Prostate gland (tissue), 2 donors: ENCODE results near the gene NBAS. TPM values are rescaled to one million over a fixed set of nuclear protein-coding genes. Genes with fewer than 3 reads are reported as not detected.

Experiments used
- DNase-seq: peaks from one replicate; pipeline ENCODE4 v3.0.0-alpha.2; 2019; ENCODE audit warnings: low spot score
- H3K27ac ChIP-seq, 2 donors: fragments of 200-600 bp; sonication (generic); 2 replicates each; pipeline ENCODE4 v1.5.1; 2017 to 2019
- H3K27me3 ChIP-seq: fragments of 200-600 bp; sonication (generic); replicated peaks from 2 replicates; pipeline ENCODE4 v1.5.1; 2019; ENCODE audit not compliant: insufficient read depth
- H3K36me3 ChIP-seq, 2 donors: fragments of 200-600 bp; sonication (generic); 1 replicate in 1 of 2; 2 replicates in 1 of 2; pipeline versions ENCODE4 v1.5.1 to v1.8.1; 2017 to 2019
- H3K4me1 ChIP-seq: fragments of 200-600 bp; sonication (generic); replicated peaks from 2 replicates; pipeline ENCODE4 v1.5.1; 2019
- H3K4me3 ChIP-seq, 2 donors: fragments of 200-600 bp; sonication (generic); 2 replicates each; pipeline ENCODE4 v1.5.1; 2017 to 2019
- H3K9me3 ChIP-seq: fragments of 200-600 bp; sonication (generic); 2 replicates; pipeline ENCODE4 v1.5.1; 2017
- CTCF ChIP-seq, 4 experiments: fragments of 200-600 bp in 2 of 4; fragments of 450-650 bp in 2 of 4; sonication (generic) in 2 of 4; IDR thresholded peaks; 1 replicate in 3 of 4; 2 replicates in 1 of 4; pipeline ENCODE4 v1.5.1; 2016 to 2019; ENCODE audit warnings: antibody characterized with exemption in 4 of 4, mild to moderate bottlenecking in 2 of 4, moderate library complexity in 2 of 4
- POLR2A ChIP-seq: fragments of 450-650 bp; IDR thresholded peaks from one replicate; pipeline ENCODE4 v1.6.1; 2016; ENCODE audit warnings: antibody characterized with exemption, mild to moderate bottlenecking
- POLR2AphosphoS5 ChIP-seq: sonication (generic); formaldehyde crosslinking; IDR thresholded peaks from one replicate; pipeline ENCODE4 v1.6.1; 2017; ENCODE audit warnings: antibody characterized with exemption
- WGBS: methylation state at CpG from one replicate; pipeline ENCODE4 v1.1.5; 2018; 5-methylcytosine and 5-hydroxymethylcytosine counted together
- intact Hi-C: fragments of 100-400 bp; cut with DNase I; formaldehyde crosslinking; loops from one replicate; pipeline ENCODE4 v1.14.2; 2022
- total RNA-seq, 2 donors: library from RNA; depleted of rRNA; stranded (reverse); fragments of >200 nt; gene quantifications; one replicate each; pipeline ENCODE4 v1.1.0, GENCODE V29; 2016

The NBAS gene
- total RNA-seq, 2 donors from 2014 or later = 34.8 to 55.0 TPM

DNA sequence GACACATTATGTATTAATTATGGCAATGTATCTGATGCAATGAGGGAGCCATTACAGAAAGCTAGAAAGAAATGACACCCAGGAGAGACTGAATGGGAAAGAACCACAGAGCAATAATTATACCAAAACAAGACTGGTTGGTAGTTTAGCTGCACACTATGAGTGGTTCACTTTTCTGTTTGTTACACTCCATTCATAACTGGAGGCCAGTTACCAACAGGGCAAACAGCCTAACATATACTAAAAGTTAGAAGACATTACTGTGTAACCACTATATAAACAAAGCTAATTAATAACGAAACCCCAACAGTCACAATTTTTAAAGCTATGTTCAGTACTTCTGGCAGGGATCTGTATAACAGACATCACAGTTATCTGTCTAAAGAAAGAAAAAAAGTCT is 49.4 kb downstream of the NBAS start:
- DNase-seq = no peak
- intact Hi-C loops = no loop called here
- WGBS = 67% methylated on average over 1 of the region's 1 CpG
- no peaks in the 10 kb centered on the region for H3K4me1 ChIP-seq
- no peaks in the 10 kb centered on the region for H3K9me3 ChIP-seq
- H3K4me3 ChIP-seq = no peak overlapping the region
- H3K36me3 ChIP-seq = no peaks in the 10 kb centered on the region
- no peak overlapping the region for H3K27ac ChIP-seq
- TF ChIP-seq CTCF (IDR thresholded peaks at IDR 0.05) = no peak
- TF ChIP-seq POLR2A = no peak
- no peak for TF ChIP-seq POLR2AphosphoS5
- H3K27me3 ChIP-seq = no peaks in the 10 kb centered on the region

DNA sequence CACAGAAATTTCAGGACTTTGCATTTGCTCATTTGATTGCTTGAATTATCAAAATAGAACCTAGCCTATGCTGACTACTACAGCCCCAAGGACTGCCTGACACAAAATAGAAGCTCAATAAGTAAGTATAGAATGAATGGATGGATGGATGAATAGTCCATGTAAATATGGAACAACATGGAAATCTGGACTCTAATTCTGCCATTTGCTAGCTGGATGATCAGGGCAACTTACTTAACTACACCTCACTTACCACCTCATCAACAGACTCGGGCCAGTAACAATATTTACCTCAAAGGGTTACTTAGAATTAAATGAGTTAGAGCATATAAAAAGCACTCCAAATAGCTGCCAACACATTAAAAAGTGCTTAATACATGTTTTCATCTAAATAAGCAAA is 50.6 kb downstream of the NBAS start:
- intact Hi-C loops = no loop called here

GRCh38 chr2:15510131-15510530 is 51.0 kb downstream of the NBAS start:
- intact Hi-C loops = no loop called here
- TF ChIP-seq POLR2AphosphoS5 (no peak), POLR2A (no peak), CTCF (IDR thresholded peaks at IDR 0.05) (no peak)
- WGBS = 92% methylated on average over 3 of the region's 3 CpGs
- no peaks in the 10 kb centered on the region for H3K27me3 ChIP-seq
- H3K4me1 ChIP-seq = no peaks in the 10 kb centered on the region
- no peak for DNase-seq
- no peaks in the 10 kb centered on the region for H3K36me3 ChIP-seq
- no peak overlapping the region for H3K4me3 ChIP-seq
- H3K9me3 ChIP-seq = no peaks in the 10 kb centered on the region
- H3K27ac ChIP-seq = no peak overlapping the region

More for the DNA sequence above, 50.6 kb downstream of the NBAS start:
- Histone ChIP-seq H3K27me3 (no peaks in the 10 kb centered on the region), H3K36me3 (no peaks in the 10 kb centered on the region), H3K9me3 (no peaks in the 10 kb centered on the region), H3K4me3 (no peak overlapping the region), H3K4me1 (no peaks in the 10 kb centered on the region), H3K27ac (no peak overlapping the region)
- 94% methylated on average over 1 of the region's 1 CpG for whole genome bisulfite sequencing
- TF ChIP-seq POLR2AphosphoS5 = no peak
- no peak for DNase-seq

- intact Hi-C loops = no loop called here
- TF ChIP-seq POLR2A = no peak
- no peak for TF ChIP-seq POLR2AphosphoS5
- no peak for TF ChIP-seq CTCF (IDR thresholded peaks at IDR 0.05)
- no peaks in the 10 kb centered on the region for H3K36me3 ChIP-seq
- DNase-seq = no peak
- H3K4me3 ChIP-seq = no peak overlapping the region
- H3K4me1 ChIP-seq = no peaks in the 10 kb centered on the region
- no peak overlapping the region for H3K27ac ChIP-seq
- 94% methylated on average over 3 of the region's 3 CpGs for WGBS
- H3K9me3 ChIP-seq = no peaks in the 10 kb centered on the region
- H3K27me3 ChIP-seq = no peaks in the 10 kb centered on the region
Measured at GRCh38 chr2:15507697-15508096, 53.4 kb downstream of the NBAS start.

- Histone ChIP-seq H3K27ac (no peak overlapping the region), H3K27me3 (no peaks in the 10 kb centered on the region), H3K4me3 (no peak overlapping the region), H3K4me1 (no peaks in the 10 kb centered on the region), H3K36me3 (no peaks in the 10 kb centered on the region), H3K9me3 (no peaks in the 10 kb centered on the region)
- DNase-seq = no peak
- intact Hi-C loops = no loop called here
- WGBS = 96% methylated on average over 1 of the region's 1 CpG
- TF ChIP-seq POLR2A = no peak
- TF ChIP-seq POLR2AphosphoS5 = no peak
- no peak for TF ChIP-seq CTCF (IDR thresholded peaks at IDR 0.05)
Measured at GRCh38 chr2:15507061-15507460, 54.1 kb downstream of the NBAS start.
